ENCODE results near the gene FAM136A.
A peak's percentile ranks its signal among the peaks of the same experiment; 100 is the strongest.
"Not testable (repeated sequence)": the region's sequence is repeated elsewhere in the genome, so short reads cannot be mapped to it uniquely, and the experiment has no call there.

FAM136A gene

DNA sequence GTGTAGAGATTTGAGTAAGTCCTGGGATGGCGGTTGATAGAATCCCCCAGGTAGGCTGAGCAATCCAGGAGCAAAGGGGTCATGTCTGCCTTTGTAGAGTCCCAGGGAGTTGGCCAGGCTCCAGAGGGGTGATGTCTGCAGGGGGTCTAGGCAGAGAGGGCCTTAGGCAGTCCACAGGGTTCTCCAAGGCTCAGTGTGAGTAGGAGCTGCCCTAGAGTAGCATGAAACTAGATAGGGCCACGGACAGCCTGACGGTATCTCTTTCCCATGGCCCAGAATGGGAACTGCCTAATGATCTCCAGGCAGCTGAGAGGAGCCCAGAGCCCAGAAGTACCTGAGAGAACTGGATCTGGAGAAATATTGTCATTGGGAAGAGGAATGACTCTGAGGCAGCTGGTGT, 9.0 kb upstream of the FAM136A start:
- Histone ChIP-seq H2BK5ac (ENCODE audit: low read length) (no peak overlapping the region), H2BK120ac (ENCODE audit: low read depth, low read length) (no peak overlapping the region), H3K36me3 (ENCODE audit: control insufficient read depth, insufficient read depth, low read length) (no peaks in the 10 kb centered on the region), H3K79me1 (ENCODE audit: low read length) (no peaks in the 10 kb centered on the region), H3K9ac (ENCODE audit: low read length) (no peak overlapping the region), H3K4ac (ENCODE audit: low read depth, low read length) (no peak overlapping the region), H3K23ac (ENCODE audit: low read length) (no peak overlapping the region), H2BK15ac (replicated peaks; ENCODE audit: low read depth) (no peak overlapping the region), H3K4me1 (ENCODE audit: control insufficient read depth, low read depth, low read length) (no peaks in the 10 kb centered on the region), H3K18ac (ENCODE audit: low read length) (no peak overlapping the region), H3K56ac (ENCODE audit: low read length) (no peak overlapping the region), H4K8ac (ENCODE audit: low read depth, low read length) (no peak overlapping the region), H3K4me2 (ENCODE audit: low read length) (no peak overlapping the region), H3K4me3 (ENCODE audit: low read length) (no peak overlapping the region), H4K5ac (ENCODE audit: low read length) (no peak overlapping the region), H2AK5ac (ENCODE audit: low read length) (no peak overlapping the region), H3K79me2 (ENCODE audit: control insufficient read depth, insufficient read depth, low read length) (no peaks in the 10 kb centered on the region), H3K27ac (ENCODE audit: low read depth, low read length) (no peak overlapping the region), H3K27me3 (ENCODE audit: insufficient read depth, low read length, poor library complexity) (no peaks in the 10 kb centered on the region)
- no CpG with 5 or more reads among the region's 3 CpGs for WGBS (ENCODE audit: extremely low coverage, insufficient coverage, low lambda C conversion rate)
- DNase-seq, result no peak

- no peak overlapping the region for H3K18ac ChIP-seq (ENCODE audit: low read length)
- no peak overlapping the region for H3K4me2 ChIP-seq (ENCODE audit: low read length)
- no peaks in the 10 kb centered on the region for H3K27me3 ChIP-seq (ENCODE audit: insufficient read depth, low read length, poor library complexity)
- H3K56ac ChIP-seq (ENCODE audit: low read length), result no peak overlapping the region
- H4K8ac ChIP-seq (ENCODE audit: low read depth, low read length), result no peak overlapping the region
- H3K79me1 ChIP-seq (ENCODE audit: low read length), result peaks cover 4% of the 10 kb centered on the region
- H2BK5ac ChIP-seq (ENCODE audit: low read length), result no peak overlapping the region
- H3K4me1 ChIP-seq (ENCODE audit: control insufficient read depth, low read depth, low read length), result no peaks in the 10 kb centered on the region
- H4K5ac ChIP-seq (ENCODE audit: low read length), result no peak overlapping the region
- H3K27ac ChIP-seq (ENCODE audit: low read depth, low read length), result no peak overlapping the region
- WGBS (ENCODE audit: extremely low coverage, insufficient coverage, low lambda C conversion rate), result no CpG with 5 or more reads among the region's 3 CpGs
- H3K23ac ChIP-seq (ENCODE audit: low read length), result no peak overlapping the region
- H3K4ac ChIP-seq (ENCODE audit: low read depth, low read length), result no peak overlapping the region
- no peak overlapping the region for H3K4me3 ChIP-seq (ENCODE audit: low read length)
- H2BK15ac ChIP-seq (replicated peaks; ENCODE audit: low read depth), result no peak overlapping the region
- no peak overlapping the region for H2BK120ac ChIP-seq (ENCODE audit: low read depth, low read length)
- peak; percentile 43 for DNase-seq
- no peak overlapping the region for H2AK5ac ChIP-seq (ENCODE audit: low read length)
- H3K79me2 ChIP-seq (ENCODE audit: control insufficient read depth, insufficient read depth, low read length), result peaks cover 4% of the 10 kb centered on the region
- no peak overlapping the region for H3K9ac ChIP-seq (ENCODE audit: low read length)
- H3K36me3 ChIP-seq (ENCODE audit: control insufficient read depth, insufficient read depth, low read length), result no peaks in the 10 kb centered on the region
Observed at GRCh38 chr2:70305531-70305930, 3.7 kb upstream of the FAM136A start.

GRCh38 chr2:70304498-70304897, 2.6 kb upstream of the FAM136A start:
- no peak overlapping the region for H2BK5ac ChIP-seq (ENCODE audit: low read length)
- no peak overlapping the region for H3K4me3 ChIP-seq (ENCODE audit: low read length)
- peaks cover 4% of the 10 kb centered on the region for H3K79me2 ChIP-seq (ENCODE audit: control insufficient read depth, insufficient read depth, low read length)
- WGBS (ENCODE audit: extremely low coverage, insufficient coverage, low lambda C conversion rate), result no CpG with 5 or more reads among the region's 4 CpGs
- no peak overlapping the region for H2AK5ac ChIP-seq (ENCODE audit: low read length)
- H3K4ac ChIP-seq (ENCODE audit: low read depth, low read length), result no peak overlapping the region
- no peak overlapping the region for H3K4me2 ChIP-seq (ENCODE audit: low read length)
- H3K27me3 ChIP-seq (ENCODE audit: insufficient read depth, low read length, poor library complexity), result no peaks in the 10 kb centered on the region
- no peak overlapping the region for H3K9ac ChIP-seq (ENCODE audit: low read length)
- no peak overlapping the region for H4K5ac ChIP-seq (ENCODE audit: low read length)
- peak overlapping the region; percentile 56 for H3K56ac ChIP-seq (ENCODE audit: low read length)
- H3K18ac ChIP-seq (ENCODE audit: low read length), result no peak overlapping the region
- no peak overlapping the region for H3K23ac ChIP-seq (ENCODE audit: low read length)
- no peaks in the 10 kb centered on the region for H3K4me1 ChIP-seq (ENCODE audit: control insufficient read depth, low read depth, low read length)
- no peak overlapping the region for H2BK120ac ChIP-seq (ENCODE audit: low read depth, low read length)
- DNase-seq, result peak; percentile 48
- H4K8ac ChIP-seq (ENCODE audit: low read depth, low read length), result no peak overlapping the region
- no peaks in the 10 kb centered on the region for H3K36me3 ChIP-seq (ENCODE audit: control insufficient read depth, insufficient read depth, low read length)
- H3K27ac ChIP-seq (ENCODE audit: low read depth, low read length), result no peak overlapping the region
- peaks cover 4% of the 10 kb centered on the region for H3K79me1 ChIP-seq (ENCODE audit: low read length)
- H2BK15ac ChIP-seq (replicated peaks; ENCODE audit: low read depth), result no peak overlapping the region

DNA sequence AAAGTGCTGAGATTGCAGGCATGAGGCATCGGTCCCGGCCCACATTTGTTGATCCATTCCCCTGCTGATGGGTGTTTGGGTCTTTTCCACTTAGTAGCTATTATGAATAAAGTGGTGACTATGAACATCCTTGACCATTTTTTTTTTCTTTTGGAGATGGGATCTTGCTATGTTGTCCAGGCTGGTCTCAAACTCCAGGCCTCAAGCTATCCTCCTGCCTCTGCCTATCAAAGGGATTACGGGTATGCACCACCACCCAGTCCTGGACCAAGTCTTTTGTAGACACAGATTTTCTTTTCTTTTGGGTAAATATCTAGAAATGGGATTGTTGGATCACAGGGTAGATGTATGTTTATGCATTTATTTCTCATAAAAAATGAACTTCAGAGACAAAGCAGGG, 1.3 kb upstream of the FAM136A start:
- Histone ChIP-seq H4K5ac (ENCODE audit: low read length) (no peak overlapping the region), H3K79me1 (ENCODE audit: low read length) (peaks cover 4% of the 10 kb centered on the region), H3K36me3 (ENCODE audit: control insufficient read depth, insufficient read depth, low read length) (no peaks in the 10 kb centered on the region), H3K4me3 (ENCODE audit: low read length) (no peak overlapping the region), H3K27me3 (ENCODE audit: insufficient read depth, low read length, poor library complexity) (no peaks in the 10 kb centered on the region), H3K23ac (ENCODE audit: low read length) (no peak overlapping the region), H3K4me1 (ENCODE audit: control insufficient read depth, low read depth, low read length) (no peaks in the 10 kb centered on the region), H2BK5ac (ENCODE audit: low read length) (no peak overlapping the region), H3K56ac (ENCODE audit: low read length) (no peak overlapping the region), H2BK15ac (replicated peaks; ENCODE audit: low read depth) (no peak overlapping the region), H2BK120ac (ENCODE audit: low read depth, low read length) (no peak overlapping the region), H3K27ac (ENCODE audit: low read depth, low read length) (no peak overlapping the region), H4K8ac (ENCODE audit: low read depth, low read length) (no peak overlapping the region), H3K4ac (ENCODE audit: low read depth, low read length) (no peak overlapping the region), H3K4me2 (ENCODE audit: low read length) (no peak overlapping the region), H3K79me2 (ENCODE audit: control insufficient read depth, insufficient read depth, low read length) (peaks cover 4% of the 10 kb centered on the region), H3K9ac (ENCODE audit: low read length) (no peak overlapping the region), H3K18ac (ENCODE audit: low read length) (no peak overlapping the region), H2AK5ac (ENCODE audit: low read length) (no peak overlapping the region)
- WGBS (ENCODE audit: extremely low coverage, insufficient coverage, low lambda C conversion rate), result no CpG with 5 or more reads among the region's 3 CpGs
- no peak for DNase-seq

- not testable (repeated sequence) for H3K4me3 ChIP-seq (ENCODE audit: low read length)
Observed at GRCh38 chr2:70302195-70302546, 304 bp upstream of the FAM136A start.

GRCh38 chr2:70300771-70301343, 1.0 kb downstream of the FAM136A start:
- no peaks in the 10 kb centered on the region for H3K4me1 ChIP-seq (ENCODE audit: control insufficient read depth, low read depth, low read length)
- peaks cover 4% of the 10 kb centered on the region for H3K79me1 ChIP-seq (ENCODE audit: low read length)
- no peaks in the 10 kb centered on the region for H3K27me3 ChIP-seq (ENCODE audit: insufficient read depth, low read length, poor library complexity)
- no peaks in the 10 kb centered on the region for H3K36me3 ChIP-seq (ENCODE audit: control insufficient read depth, insufficient read depth, low read length)
- H3K4me3 ChIP-seq (ENCODE audit: low read length), result peak overlapping the region; percentile 88
- WGBS (ENCODE audit: extremely low coverage, insufficient coverage, low lambda C conversion rate), result no CpG with 5 or more reads among the region's 10 CpGs
- H4K8ac ChIP-seq (ENCODE audit: low read depth, low read length), result no peak overlapping the region
- no peak overlapping the region for H3K18ac ChIP-seq (ENCODE audit: low read length)
- H3K4me2 ChIP-seq (ENCODE audit: low read length), result peak overlapping the region; percentile 58
- no peak overlapping the region for H2AK5ac ChIP-seq (ENCODE audit: low read length)
- H3K4ac ChIP-seq (ENCODE audit: low read depth, low read length), result no peak overlapping the region
- peak overlapping the region; percentile 94 for H3K56ac ChIP-seq (ENCODE audit: low read length)
- H2BK5ac ChIP-seq (ENCODE audit: low read length), result no peak overlapping the region
- H2BK15ac ChIP-seq (replicated peaks; ENCODE audit: low read depth), result no peak overlapping the region
- no peak overlapping the region for H3K23ac ChIP-seq (ENCODE audit: low read length)
- peak overlapping the region; percentile 97 for H3K9ac ChIP-seq (ENCODE audit: low read length)
- H3K79me2 ChIP-seq (ENCODE audit: control insufficient read depth, insufficient read depth, low read length), result peaks cover 4% of the 10 kb centered on the region
- H2BK120ac ChIP-seq (ENCODE audit: low read depth, low read length), result no peak overlapping the region
- H3K27ac ChIP-seq (ENCODE audit: low read depth, low read length), result no peak overlapping the region
- no peak overlapping the region for H4K5ac ChIP-seq (ENCODE audit: low read length)
- DNase-seq, result no peak

More at GRCh38 chr2:70302195-70302546, 304 bp upstream of the FAM136A start:
- H3K4me1 ChIP-seq (ENCODE audit: control insufficient read depth, low read depth, low read length); H2BK15ac ChIP-seq (replicated peaks; ENCODE audit: low read depth); H3K36me3 ChIP-seq (ENCODE audit: control insufficient read depth, insufficient read depth, low read length); H2BK5ac ChIP-seq (ENCODE audit: low read length); H3K4me2 ChIP-seq (ENCODE audit: low read length); H3K79me1 ChIP-seq (ENCODE audit: low read length); H3K56ac ChIP-seq (ENCODE audit: low read length); H3K18ac ChIP-seq (ENCODE audit: low read length); H3K79me2 ChIP-seq (ENCODE audit: control insufficient read depth, insufficient read depth, low read length); H3K9ac ChIP-seq (ENCODE audit: low read length); H3K27me3 ChIP-seq (ENCODE audit: insufficient read depth, low read length, poor library complexity); H3K4ac ChIP-seq (ENCODE audit: low read depth, low read length); H2BK120ac ChIP-seq (ENCODE audit: low read depth, low read length); H2AK5ac ChIP-seq (ENCODE audit: low read length); H4K8ac ChIP-seq (ENCODE audit: low read depth, low read length); DNase-seq; H3K27ac ChIP-seq (ENCODE audit: low read depth, low read length); H3K23ac ChIP-seq (ENCODE audit: low read length); H4K5ac ChIP-seq (ENCODE audit: low read length): not testable (repeated sequence)
- WGBS (ENCODE audit: extremely low coverage, insufficient coverage, low lambda C conversion rate), result no CpG with 5 or more reads among the region's 11 CpGs
